HG02973 (cell line): Measurements from ENCODE around the gene ELL.

ENCODE experiments used
- ATAC-seq: cut with Tn5 transposase; IDR thresholded peaks from one replicate; pipeline ENCODE4 v1.9.1; 2021; ENCODE audit warnings: moderate library complexity; ENCODE audit not compliant: unreplicated experiment

ELL gene

DNA sequence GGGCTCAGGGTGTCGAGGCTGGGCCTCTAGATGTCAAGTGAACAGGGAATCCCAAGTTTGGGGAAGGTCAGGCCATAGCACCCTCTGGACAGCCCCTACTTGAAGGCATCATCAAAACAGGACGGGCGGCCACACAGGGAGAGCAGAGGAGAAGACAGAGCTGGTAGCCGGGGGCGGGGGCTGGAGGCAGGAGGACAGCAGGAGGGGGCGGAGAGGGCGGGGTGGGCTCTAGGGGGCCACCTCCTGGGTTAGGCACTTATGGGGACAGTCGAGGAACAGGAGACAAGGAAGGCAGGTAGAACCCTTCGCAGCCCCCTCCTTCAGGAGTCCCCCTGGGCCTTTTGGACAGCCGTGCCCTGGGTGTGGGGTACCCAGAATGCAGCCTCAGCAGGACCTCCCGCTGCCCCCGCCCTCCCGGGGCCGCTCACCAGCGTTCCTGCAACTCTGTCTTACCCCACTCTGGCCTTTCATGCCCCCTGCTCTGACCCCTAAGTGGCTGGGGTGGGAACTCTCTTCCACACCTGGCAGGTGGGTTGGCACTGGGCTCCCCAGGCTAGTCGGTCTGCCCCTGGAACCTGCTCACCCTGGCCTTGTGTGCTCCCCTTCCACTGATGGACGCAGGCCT lies 96.9 kb downstream of the ELL start:
- ATAC-seq = no peak

DNA sequence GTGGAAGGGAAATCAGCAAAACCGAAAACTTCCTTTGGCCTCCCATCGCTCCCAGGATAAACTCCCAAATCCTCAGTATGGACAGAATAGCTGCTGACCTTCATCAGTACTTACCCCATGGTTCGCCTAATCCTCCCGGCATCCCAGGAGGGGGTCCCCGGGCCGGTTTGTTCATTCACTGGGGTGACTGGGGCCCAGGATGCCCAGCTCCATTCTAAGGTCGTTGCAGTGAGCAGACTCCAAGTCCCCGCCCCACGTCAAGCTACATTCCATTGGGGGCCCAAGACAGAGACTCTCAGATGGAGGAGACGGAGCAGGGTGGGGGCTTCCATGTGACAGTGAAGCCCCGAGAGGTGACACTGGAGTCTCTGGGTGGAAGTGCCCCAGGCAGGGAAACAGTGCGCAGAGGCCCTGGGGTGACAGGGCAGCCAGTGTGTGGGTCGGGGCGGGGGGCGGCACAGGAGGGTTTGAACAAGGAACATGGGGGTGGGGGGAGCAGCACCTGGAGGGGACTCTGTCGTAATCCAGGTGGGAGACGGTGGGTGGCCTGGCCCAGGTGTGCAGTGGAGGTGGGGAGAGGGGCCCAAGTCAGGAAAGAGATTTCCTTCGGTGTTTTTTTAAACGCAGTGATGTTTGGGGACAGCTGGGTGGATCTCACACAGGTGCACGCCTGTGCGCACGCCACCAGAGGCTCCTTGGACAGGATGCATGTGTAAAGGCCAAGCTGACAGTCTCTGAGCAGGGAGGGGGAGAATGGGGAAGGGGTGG lies 97.6 kb downstream of the ELL start:
- ATAC-seq = no peak

DNA sequence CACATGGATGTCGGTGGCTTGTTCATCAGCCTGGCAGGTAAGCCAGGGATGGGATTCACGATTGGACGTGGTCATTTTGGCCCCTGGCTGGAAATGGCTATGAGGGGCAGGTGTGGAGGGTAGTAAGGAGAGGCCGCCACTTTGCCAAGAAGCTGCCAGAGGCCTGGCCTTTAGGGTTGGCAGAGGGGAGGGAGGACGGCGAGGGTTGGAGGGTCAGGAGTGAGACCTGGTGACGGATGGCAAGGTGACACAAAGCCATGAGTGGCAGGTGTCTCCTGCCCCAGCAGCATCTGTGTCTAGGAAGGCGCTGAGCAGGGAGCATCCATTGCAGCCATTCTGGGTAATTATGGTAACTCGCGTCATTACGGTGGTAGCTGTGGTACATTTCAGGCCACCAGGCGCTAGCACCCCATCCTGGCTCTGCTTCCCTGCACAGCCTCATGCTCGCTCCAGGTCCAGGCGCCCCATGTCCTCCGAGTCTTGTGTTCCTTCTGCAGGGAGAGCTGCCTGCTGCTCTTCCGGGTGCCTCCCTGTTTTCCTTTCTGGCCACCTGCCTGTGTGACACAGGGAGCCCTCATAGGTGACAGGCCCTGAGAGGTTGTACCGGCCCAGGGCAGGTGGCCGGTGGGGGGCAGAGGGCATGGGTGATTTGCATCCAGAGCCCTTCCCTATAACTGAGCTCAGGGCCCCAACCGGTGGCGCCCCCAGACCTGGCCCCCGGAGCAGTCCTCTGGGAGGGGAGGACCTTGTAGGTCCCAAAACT lies 98.4 kb downstream of the ELL start:
- no peak for ATAC-seq

DNA sequence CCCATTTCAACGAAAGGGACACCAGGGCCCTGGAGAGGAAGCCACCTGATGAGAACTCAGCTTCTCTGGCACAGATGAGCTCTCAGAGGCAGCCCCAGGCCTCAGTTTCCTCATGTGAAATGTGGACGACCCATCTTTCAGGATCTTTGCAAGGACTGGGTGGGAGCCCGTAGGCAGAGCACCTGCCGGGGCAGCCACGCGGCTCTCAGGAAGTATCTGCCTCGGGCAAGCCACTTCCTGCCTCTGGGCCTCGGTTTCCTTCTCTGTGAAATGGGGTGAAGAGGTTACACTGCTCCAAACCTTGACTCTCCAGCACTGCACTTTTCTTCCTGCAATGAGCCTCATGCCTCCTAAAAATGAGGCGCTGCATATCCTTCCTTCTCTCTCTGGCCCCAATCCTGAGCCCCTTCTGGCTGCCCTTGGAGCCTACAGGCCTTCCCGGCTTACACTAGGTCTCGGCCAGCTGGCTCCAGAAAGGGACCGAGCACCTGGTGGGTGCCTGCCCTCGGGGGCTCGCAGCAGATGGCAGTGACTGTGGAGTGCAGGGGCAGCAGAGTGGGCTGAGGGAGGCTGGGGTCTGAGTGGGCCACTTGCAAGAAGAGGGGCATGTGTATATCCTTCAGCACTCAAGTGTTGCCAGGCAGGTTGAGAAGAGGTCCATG lies 99.2 kb downstream of the ELL start:
- ATAC-seq = no peak

DNA sequence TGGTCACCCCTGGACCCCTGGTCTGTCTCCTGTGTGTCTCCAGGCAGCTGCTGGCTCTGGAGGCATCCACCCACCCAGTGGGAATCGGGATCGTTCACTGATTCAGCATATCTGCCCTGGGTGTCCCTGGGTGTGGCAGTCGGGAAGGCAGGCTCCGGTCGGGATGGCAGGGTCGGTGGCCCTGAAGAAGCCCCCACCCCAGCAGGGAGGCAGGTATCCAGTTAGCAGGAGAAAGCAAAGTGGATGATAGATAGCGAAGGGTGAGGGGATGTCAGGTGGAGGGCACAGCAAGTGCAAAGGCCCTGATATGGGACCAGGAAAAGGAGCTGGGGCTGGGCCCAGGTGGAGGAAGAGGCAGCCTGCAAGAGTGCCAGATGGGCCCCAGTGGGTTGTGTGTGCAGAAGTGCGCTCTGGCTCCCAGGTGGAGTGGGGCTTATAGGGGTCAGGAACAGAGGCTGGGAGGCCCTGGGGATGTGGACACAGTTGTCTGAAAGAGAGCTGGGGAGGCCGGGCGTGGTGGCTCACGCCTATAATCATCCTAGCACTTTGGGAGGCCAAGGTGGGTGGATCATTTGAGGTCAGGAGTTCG lies 100.4 kb downstream of the ELL start:
- no peak for ATAC-seq

DNA sequence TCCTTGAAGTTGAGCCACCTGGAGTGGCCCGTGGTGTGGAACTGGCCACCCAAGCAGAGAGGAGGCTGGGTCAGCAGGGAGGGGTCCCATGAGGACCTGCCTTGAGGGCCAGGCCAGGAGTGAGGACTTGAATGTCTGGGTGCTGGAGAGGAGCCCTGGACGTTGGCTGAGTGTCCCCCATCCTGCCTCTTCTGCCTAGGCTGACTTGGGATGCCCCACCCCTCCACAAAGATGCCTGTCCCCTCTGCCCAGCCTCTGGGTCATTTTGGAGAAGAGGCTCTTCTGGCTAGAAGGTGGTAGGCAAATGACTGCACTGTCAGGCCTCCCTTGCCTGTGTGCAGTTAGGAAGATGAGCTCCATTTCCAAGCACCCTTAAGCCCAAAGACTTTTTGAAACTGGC lies 100.9 kb downstream of the ELL start:
- no peak for ATAC-seq

DNA sequence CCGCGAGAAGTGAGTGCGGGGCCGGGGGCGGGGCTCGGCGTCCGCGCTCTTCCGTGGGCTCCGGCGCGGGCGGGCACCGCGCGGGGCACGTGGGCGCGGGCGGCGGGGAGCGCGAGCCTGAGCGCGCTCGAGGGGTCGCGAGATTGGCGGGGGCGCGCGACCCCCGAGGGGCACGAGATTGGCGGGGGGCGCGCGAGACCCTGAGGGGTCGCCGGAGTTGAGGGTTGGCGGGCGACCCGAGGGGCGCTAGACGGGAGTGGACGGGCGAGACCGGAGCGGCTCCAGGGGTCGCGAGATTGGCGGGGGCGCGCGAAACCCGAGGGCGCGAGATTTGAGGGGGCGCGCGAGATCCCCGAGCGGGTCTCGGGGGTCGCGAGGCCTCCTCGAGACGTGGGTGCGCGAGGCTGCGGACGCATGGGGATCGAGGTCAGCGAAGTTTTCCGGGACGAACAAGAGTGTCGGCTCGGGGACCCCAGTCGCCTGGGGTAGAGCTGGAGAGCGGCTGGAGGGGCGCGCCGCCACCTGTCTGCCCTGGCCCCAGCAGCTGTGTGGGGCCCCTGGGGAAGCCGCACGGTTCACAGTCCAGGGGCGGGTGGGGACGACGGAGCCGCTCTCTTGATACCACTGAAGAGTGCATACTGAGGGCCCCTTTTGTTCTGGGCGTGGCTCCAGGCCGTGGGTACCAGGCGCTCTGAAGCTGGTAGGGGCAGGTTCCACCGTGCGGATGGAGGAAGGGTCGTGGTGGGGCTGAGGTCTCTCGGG lies 102.0 kb downstream of the ELL start:
- ATAC-seq = no peak

DNA sequence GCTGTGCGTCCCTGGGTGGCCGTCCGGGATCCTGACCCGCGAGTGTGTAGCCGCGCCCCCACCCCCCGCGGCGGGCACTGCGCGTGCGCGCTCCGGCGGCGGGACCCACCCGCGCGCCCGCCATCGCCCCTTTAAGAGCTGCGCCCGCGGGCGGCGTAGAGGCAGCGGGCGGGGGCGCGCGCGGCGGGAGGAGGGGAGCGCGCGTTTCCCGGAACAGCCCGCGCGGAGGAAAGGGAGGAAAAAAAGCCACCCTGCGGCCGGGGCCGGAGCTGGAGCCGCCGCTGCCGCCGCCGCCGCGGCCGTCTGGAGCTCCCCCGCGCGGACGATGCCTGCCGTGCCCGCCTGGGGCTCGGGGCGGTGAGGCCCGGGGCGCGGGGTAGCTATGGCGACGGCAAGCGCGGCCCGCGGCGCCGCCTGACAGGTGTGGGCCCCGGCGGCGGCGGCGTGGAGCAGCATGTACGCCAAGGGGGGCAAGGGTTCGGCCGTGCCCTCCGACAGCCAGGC lies 102.6 kb downstream of the ELL start, which contains the start of gene SSBP4:
TSS of gene SSBP4 (plus strand) at position 204 of the 504 bp plus-strand sequence. CDS start at position 455, 251 bp downstream.
- ATAC-seq = peak; percentile 32

DNA sequence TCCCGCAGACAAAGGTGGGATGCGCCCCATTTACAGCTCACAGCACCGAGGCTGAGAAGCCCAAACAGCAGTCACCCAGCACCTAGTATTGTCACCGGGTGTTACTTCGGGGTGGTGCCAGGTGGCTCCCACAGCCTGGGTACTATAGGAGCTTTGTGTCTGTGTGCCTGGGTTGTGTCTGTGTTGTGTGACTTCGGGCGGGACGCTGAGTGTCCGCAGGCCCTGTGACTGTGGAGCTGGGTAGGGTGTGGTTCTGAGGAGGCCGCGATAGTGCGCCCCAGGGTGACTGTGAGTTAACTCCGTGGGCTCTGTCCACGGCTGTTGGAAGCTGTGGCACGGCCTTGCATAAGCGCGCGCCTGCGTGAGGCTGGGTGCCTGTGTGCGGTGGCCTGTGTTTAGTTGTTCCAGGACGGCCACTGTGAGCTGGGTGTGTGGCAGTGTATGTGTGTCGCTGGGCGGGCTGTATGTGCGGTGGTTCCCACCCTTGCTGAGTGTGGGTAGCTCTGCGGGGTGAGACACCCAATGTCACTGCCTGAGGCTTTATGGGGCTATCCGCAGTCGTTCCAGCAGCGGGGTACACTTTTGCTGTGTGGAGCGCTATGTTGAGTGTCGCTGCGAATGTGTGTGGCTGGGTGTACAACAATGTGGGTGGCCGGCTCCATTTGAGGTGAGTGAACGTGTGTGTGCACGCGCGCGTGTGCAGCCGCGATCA lies 103.2 kb downstream of the ELL start:
- no peak for ATAC-seq

DNA sequence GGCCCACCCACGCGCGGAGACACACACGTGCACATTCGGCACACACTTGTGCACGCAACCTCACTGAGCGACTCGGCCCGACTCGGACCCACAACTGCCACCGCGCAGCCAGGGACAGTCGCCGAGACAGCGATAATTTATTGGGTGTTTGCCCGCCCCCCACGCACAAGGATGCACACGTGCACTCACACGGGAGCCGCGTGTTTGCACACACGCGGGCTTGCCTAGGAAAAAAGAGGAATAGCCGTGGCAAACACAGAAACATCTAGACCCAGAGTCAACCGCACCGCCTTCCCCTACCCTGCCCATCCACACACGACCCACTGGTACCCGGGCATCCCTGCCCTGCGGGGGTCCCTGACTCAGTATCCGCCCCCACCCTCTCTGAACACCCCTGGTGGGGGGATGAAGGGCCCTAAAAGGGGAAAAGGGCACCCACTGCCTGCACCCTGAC lies 103.8 kb downstream of the ELL start:
- ATAC-seq = no peak

DNA sequence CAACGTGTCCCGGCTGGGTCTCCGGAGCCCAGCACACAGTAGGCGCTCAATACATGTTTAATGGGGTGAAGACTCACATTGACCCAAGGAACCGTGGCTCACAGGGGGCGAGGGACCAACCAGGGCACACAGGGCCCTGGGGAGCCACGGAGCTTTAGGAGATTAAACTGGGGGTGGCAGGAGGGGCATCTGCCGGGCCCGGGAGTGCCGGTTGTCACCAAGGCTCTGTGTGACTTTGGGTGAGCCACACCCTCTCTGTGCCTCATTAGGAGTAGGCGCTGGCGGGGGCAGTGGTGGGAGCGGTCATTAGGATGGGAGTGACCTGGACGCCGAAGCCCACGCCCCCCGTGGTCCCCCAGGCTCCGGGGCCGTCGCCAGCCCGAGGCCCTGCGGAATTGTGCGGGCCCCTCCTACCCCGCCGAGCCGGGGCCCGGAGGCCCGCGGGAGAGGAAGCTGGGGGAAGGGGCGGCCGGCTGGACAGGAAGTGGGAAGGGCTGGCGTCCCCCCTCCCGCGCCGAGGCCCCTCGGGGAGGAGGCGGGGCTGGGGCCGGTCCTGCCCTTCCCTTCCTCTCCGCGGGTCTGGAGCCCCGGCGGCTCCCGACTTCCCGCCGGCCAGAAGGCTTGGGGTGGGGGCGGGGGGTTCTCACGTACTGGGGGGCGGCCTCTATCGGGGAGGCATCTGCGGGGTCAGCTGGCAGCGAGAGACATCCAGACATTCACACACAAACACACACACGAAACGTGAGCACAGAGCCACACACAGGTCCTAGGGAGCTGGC lies 104.4 kb downstream of the ELL start:
- no peak for ATAC-seq

DNA sequence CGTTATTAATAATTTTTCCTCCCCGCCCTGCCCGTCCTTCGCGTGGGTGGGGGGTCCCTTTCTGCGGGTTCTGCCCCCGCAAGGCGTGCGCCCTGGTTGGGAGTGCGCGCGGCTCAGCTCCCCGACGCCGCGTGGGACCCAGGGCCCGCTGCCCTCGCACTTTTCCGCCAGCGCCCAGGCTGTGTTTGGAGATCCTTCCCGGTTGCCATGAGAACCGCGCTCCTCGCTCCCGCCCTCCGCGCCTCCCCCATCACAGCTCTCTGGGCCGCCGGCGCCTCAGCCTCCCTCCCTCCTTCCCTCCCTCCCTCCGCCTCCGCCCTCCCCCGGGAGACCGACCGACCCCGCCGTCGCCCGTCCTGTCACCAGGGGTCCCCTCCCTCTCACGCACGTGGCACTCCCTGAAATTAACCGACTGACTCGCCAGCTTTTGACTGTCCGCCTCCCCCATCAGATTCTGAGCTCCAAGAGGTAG lies 105.1 kb downstream of the ELL start:
- ATAC-seq = no peak

DNA sequence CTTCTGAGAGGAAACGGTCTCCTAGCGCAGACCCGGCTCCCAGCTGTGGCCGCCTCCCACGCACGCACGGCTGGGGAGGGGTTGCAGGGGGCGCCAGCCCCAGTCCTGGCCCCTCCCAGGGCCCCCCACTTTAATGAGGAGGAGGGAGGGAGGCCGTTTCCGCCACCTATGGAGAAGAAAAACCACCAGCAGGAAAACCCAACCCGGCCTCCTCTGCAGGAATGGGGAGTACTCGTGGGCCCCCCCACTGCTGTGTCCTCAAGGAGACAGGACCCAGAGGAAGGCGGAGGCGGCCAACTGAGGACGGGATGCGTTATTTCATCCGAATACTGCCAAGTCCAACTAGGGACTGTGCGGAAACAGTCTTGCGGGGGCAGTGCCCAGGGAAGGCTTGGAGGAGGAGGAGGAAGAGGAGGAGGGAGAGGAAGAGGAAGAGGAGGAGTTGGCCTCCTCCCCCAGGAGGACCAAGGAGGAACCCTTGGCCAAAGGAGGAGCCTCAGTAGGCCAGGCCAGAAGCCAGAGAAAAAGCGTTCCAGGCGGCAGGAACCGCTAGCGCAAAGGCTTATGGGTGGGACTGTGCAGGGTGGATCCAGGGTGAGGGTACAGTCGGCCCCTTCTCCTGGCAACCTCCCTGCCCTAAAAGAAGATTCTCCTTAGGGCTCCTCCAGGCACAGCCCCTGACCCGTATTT lies 106.5 kb downstream of the ELL start:
- no peak for ATAC-seq

DNA sequence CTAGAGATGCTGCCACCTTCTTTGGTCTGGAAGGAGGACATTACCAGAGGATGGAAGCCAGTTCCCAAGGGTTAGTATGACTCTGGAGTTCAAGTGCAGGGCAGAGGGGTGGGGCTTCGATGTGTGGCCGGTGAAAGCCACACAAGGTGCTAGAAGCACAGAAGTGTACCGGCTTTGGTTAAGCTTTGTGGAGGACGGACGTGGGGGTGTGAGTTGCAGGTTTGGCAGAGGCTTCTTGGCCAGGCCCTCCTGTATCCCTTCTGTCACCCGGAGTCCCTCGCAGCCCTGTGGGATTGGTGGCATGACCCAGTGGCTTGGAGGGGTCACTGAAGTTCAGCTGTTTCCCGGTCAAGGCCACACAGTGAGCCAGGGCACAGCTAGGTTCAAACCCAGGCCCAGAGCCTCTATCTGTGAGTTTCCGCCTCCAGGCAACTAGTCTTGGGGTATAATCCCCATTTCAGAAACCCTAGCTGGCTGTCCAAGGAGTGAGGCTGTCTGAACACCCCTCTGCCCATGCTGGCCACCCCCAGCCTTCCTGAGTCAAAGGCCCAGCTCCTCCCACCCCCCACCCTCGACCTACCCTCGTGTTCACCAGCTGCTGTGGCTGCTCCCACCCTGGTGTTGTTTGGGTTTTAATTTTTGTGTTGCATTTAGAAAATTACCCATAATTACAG lies 107.2 kb downstream of the ELL start:
- ATAC-seq = no peak

DNA sequence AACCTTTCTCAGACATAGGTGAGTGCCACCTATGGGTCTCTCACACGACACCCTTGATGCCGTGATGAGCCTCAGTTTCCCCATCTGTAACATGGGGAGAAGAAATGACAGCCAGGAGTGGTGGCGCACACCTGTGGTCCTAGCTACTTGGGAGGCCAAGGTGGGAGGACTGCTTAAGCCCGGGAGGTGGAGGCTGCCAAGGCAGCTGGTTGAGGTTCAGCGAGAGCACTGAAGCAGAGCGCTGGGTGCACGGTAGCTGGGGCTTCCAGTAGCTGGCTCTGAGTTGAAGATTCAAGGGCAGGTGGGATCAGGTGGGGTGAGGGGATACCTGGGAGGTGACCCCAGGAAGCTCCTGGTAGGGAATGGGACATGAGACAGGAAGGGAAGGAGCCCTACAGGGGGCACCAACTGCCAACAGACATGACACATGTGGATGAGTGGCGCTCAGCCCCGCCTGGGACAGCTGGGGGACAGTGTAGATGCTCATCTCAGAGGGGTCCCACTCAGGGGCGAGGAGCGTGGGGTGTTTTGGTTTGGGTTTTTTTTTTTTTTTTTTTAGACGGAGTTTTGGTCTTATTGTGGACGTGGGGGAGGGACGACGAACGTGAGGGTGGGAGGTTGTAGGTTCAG lies 109.1 kb downstream of the ELL start:
- no peak for ATAC-seq

DNA sequence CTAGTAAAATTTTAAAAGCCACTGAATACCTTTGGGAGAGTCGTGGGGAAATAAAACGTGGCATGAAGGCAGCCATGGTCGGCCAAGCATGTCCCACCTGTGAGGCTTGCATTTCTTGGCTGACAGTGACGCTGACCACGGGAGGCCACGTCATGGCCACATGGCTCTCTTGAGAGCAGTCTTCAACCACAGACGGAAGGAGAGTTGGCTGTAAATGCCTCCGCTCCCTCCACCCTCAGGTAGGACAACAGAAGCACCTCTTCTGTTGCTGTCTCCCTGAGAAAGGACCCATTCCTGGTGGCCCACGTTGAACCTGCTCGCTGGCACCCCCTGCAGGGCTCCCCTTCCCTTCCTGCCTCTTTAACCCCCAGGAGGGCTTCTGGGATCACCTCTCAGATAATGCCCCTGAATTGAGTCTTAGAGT lies 113.8 kb downstream of the ELL start:
- ATAC-seq = peak; percentile 69

DNA sequence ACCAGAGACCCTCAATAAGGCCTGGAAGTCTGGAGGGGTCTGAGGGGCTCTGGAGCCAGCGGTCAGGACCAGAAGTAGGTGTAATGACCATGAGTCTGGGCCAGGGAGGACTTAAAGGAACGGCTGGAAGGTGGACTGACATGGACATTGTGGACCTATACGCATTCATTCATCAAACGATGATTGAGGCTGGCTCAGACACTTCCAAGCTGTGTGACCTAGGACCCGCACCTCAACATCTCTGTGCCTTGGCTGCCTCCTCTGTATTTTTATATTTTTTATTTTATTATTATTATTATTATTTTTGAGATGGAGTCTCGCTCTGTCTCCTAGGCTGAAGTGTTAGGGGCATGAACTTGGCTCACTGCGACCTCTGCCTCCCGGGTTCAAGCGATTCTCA lies 115.1 kb downstream of the ELL start:
- no peak for ATAC-seq
